ENCODE results near the gene BCAM.
"Not testable (repeated sequence)": the region's sequence is repeated elsewhere in the genome, so short reads cannot be mapped to it uniquely, and the experiment has no call there.

The BCAM gene

GRCh38 chr19:44808463-44809371 is at the start of gene BCAM:
TSS of gene BCAM (plus strand) at chr19:44809103. CDS start at chr19:44809125, 22 bp downstream.
- no peak for DNase-seq (ENCODE audit: low read depth in 2 of 2)

GRCh38 chr19:44762038-44762437 is 46.9 kb upstream of the BCAM start:
- no peak for DNase-seq (ENCODE audit: low read depth in 2 of 2)

GRCh38 chr19:44765033-44765948 is 43.6 kb upstream of the BCAM start:
- DNase-seq (ENCODE audit: low read depth in 2 of 2): no peak

DNA sequence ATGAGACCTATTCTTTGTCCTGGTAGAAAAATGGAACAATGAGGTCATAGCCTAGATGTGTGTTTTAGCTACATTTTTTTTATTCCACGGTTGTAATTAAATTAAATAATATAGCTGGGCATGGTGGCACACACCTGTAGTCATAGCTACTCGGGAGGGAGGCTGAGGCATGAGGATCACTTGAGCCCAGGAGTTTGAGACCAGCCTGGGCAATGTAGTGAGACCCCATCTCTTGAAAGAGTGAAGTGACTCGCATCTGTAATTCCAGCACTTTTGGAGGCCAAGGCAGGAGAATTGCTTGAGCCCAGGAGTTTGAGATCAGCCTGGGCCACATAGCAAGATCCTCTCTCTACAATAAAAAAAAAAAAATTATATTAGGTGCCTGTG is 43.0 kb upstream of the BCAM start:
- DNase-seq (ENCODE audit: low read depth in 2 of 2): no peak

- no peak for DNase-seq (ENCODE audit: low read depth in 2 of 2)
These were observed 41.4 kb upstream of the BCAM start for GRCh38 chr19:44767295-44768180.

- peak; percentile 91 to 96 for DNase-seq (ENCODE audit: low read depth in 2 of 2)
These were observed 38.2 kb upstream of the BCAM start for GRCh38 chr19:44770550-44771257.

DNA sequence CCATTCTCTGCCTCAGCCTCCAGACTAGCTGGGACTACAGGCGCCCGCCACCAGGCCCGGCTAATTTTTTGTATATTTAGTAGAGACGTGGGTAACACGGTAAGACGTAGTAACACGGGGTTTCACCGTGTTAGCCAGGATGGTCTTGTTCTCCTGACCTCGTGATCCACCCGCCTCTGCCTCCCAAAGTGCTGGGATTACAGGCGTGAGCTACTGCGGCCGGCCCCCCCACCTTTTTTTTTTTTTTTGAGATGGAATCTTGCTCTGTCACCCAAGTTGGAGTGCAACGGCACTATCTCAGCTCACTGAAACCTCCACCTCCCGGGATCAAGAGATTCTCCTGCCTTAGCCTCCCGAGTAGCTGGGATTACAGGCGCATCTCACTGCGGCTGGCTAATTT is 36.8 kb upstream of the BCAM start:
- DNase-seq (ENCODE audit: low read depth in 2 of 2): not testable (repeated sequence)

GRCh38 chr19:44772959-44773358 is 35.9 kb upstream of the BCAM start:
- no peak for DNase-seq (ENCODE audit: low read depth in 2 of 2)

- DNase-seq (ENCODE audit: low read depth in 2 of 2): no peak
These were observed 33.1 kb upstream of the BCAM start for GRCh38 chr19:44775676-44776240.

DNA sequence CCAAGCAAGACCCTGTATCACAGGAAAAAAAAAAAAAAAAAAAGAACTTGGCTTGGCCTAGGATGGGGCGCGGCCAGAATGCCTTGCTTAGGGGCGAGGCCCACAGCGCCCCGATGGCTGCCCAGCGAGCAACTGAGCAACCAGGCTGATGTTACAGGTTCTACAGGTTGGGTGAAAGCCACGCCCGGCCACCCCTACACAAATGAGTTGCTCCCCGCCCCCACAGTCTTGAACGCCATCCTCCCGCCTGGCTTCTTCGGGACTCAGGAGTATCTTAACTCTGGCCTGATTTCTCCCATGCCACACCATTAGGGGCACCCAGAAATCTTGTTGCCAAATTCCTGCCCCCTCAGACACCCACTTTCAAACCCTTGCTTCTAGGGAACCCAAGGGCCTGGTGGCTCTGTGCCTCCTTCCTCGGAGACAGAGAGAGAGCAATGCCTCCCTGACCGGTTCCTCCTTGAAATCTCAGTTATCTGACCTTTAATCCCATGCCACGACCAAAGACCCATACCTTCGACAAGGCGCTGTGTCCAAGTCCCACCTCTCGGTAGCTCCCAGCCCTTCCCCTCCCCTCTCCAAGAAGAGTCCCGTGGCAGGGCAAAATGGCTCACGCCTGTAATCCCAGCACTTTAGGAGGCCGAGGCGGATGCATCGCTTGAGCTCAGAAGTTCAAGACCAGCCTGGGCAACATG is 32.4 kb upstream of the BCAM start:
- no peak for DNase-seq (ENCODE audit: low read depth in 2 of 2)

GRCh38 chr19:44777715-44778347 is 31.1 kb upstream of the BCAM start, which contains the start of gene CBLC:
TSS of gene CBLC (plus strand) at chr19:44777890. CDS start at chr19:44777932, 42 bp downstream.
- DNase-seq (ENCODE audit: low read depth in 2 of 2): no peak

DNA sequence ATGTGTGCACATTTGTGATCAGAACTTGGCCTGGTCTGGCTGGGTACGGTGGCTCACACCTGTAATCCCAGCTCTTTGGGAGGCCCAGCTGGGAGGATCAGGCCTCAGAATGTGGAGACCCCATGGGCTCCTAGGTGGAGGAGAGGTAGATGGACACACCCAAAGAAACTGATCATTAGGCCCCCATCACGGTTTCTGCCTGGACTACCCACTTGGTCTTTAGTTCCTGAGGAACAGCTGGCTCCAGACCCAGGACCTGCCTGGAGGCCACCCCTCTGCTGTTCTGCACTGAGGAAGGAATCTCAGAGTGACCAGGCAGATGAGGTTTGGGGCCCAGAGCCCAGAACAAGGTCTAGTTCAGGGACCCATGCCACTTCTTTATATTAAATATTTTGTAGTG is 29.8 kb upstream of the BCAM start:
- no peak for DNase-seq (ENCODE audit: low read depth in 2 of 2)

GRCh38 chr19:44781694-44782093 is 27.2 kb upstream of the BCAM start:
- not testable (repeated sequence) for DNase-seq (ENCODE audit: low read depth in 2 of 2)

- DNase-seq (ENCODE audit: low read depth in 2 of 2): no peak
These were observed 26.2 kb upstream of the BCAM start for GRCh38 chr19:44782729-44783128.

- DNase-seq (ENCODE audit: low read depth in 2 of 2): no peak
These were observed 25.4 kb upstream of the BCAM start for GRCh38 chr19:44783545-44783944.

DNA sequence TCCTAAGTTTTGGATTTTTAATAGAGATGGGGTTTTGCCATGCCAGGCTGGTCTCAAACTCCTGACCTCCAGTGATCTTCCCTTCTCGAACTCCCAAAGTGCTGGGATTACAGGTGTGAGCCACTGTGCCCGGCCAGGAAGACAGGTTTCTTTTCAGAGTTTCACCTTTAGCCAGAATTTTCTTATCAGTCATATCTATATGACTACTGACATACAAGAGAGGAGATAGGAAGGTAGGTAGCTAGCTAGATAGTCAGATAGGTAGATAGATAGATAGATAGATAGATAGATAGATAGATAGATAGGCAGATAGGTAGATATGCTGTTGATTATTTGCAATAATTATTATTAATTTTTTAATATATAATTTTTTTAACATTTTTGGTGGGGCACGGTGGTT is 23.6 kb upstream of the BCAM start:
- DNase-seq (ENCODE audit: low read depth in 2 of 2): no peak

DNA sequence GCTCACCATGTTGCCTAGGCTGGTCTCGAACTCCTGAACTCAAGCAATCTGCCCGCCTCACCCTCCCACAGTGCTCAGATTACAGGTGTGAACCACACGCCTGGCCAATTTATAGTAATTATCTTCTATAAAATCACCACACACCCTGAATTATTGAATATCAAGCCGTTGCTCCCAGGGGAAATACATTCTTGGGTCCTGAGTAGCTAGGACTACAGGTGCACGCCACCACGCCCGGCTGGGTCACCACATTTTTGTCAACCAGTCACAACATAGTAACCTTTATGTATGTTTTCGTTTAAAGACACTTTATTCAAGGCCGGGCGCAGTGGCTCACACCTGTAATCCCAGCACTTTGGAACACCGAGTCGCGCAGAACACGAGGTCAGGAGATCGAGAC is 22.9 kb upstream of the BCAM start:
- no peak for DNase-seq (ENCODE audit: low read depth in 2 of 2)

DNA sequence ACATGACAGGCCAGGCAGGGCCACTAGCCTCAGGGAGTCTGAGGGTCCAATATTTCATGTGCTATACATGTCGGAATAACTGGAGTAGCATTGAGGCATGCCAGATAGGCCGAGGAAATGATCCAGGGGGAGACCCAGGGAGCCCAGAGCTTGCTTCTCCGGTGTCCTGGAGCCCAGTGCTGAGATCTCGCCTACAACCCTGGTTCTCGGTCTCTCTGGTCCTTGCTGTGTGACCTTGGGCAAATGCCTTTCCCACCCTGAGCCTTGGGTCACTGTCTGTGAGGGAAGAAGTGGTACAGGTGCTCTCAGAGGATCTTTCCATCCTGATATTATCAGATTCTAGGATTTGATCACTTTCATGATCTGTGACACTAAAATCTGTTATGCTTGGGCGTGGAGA is 19.9 kb upstream of the BCAM start:
- no peak for DNase-seq (ENCODE audit: low read depth in 2 of 2)

- no peak for DNase-seq (ENCODE audit: low read depth in 2 of 2)
These were observed 18.9 kb upstream of the BCAM start for GRCh38 chr19:44789943-44790483.

Measured in stimulated activated CD8-positive, alpha-beta memory T cell treated with anti-CD3 and anti-CD28 coated beads, Interleukin-7, amount 100 ng/mL, for 4 hours (primary cell).